ENCODE results near the gene BCAS3.

The BCAS3 gene

DNA sequence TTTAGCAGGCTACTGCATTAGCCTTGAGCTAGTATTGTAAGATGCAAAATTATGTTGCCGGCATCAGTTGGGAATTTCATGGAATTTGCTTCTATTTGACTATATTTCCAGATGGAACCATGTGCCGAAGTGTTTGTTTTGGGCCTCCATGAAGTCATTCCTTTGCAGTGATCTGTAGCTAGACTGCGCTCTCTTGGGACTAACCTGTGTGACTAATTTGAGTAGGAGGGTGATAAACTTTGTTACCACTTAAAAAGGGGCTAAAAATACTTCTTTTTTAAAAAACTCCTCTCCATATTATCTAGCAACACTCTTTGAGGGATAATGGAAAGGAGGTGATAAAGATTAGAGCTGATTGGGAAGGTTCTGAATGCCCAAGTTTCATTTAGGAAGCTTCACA lies 555.2 kb downstream of the BCAS3 start:
- no peak overlapping the region for H3K27ac ChIP-seq
- TF ChIP-seq ZFX (IDR thresholded peaks at IDR 0.05) = no peak
- TF ChIP-seq, protein P1, sequence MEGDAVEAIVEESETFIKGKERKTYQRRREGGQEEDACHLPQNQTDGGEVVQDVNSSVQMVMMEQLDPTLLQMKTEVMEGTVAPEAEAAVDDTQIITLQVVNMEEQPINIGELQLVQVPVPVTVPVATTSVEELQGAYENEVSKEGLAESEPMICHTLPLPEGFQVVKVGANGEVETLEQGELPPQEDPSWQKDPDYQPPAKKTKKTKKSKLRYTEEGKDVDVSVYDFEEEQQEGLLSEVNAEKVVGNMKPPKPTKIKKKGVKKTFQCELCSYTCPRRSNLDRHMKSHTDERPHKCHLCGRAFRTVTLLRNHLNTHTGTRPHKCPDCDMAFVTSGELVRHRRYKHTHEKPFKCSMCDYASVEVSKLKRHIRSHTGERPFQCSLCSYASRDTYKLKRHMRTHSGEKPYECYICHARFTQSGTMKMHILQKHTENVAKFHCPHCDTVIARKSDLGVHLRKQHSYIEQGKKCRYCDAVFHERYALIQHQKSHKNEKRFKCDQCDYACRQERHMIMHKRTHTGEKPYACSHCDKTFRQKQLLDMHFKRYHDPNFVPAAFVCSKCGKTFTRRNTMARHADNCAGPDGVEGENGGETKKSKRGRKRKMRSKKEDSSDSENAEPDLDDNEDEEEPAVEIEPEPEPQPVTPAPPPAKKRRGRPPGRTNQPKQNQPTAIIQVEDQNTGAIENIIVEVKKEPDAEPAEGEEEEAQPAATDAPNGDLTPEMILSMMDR (conservative IDR thresholded peaks at IDR 0.05) = no peak

DNA sequence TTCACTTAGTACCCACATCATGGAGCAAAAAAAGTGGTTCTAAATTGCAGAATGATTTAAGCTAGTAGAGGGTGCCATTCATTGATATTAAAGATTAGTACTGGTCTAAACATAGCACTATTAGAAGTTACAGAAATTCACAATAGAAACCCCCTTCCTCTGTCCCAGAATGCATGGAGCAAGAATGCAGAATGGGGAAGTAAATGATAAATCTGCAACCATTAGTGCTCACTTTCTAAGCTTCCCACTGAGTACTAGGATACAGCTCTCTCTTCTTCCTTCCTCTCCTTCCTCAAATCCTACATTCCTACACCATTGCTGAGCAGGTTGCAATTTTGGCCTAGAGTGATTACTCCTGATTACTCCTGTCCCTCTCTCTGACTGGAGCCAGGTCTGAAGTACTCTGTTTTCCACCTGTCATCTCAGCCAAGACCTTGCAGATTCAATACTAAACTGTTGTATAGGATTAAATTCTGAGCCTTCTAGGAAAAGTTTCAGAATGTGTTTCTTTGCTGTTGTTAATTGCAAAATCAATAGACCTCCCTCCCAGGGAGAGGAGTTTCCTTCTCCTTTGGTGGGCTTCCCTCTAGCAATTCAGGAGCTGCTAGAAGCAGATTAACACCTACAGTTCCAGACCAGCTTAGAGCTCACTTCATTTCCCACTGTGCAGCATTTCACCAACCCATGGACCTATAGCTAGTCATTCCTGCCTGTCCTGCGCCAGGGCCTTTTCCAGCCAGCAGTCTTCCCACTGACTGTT lies 556.5 kb downstream of the BCAS3 start:
- H3K27ac ChIP-seq = no peak overlapping the region
- TF ChIP-seq ZFX (IDR thresholded peaks at IDR 0.05) = no peak
- TF ChIP-seq, protein P1 (conservative IDR thresholded peaks at IDR 0.05) = no peak

DNA sequence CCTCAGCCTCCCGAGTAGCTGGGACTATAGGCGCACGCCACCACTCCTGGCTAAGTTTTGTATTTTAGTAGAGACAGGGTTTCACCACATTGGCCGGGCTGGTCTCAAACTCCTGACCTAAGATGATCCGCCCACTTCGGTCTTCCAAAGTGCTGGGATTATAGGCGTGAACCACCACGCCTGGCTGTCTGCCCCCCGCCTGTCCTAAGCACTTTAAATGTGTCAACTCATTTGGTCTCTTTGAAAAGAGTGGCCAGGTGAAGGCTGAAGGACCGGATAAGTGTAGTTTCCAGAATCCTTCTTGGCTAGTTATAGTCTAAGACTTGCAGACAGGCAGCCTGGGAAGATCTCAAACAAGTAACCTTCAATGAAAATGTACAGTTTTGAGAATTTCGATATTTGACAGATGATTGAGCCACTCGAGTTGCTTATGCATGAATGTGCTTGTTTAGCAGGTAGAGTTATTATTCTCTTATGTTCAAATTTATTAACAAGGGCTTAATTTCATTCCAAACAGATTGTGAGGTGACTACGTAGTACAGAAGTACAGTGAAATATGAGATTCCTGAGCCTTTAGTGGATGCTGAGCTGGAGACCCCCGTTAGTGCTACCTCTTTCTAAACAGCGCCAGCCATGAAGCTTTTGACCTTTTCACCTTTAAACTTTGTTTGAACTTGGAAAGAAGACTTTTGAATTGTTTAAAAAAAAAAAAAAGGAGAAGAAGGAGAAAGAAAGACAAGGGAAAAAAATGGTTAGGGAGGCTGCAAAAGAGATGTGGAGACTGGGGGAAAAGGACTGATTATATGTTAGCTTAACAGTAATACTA lies 557.6 kb downstream of the BCAS3 start:
- TF ChIP-seq, protein P1 (conservative IDR thresholded peaks at IDR 0.05) = no peak
- TF ChIP-seq ZFX (IDR thresholded peaks at IDR 0.05) = no peak
- no peak overlapping the region for H3K27ac ChIP-seq

DNA sequence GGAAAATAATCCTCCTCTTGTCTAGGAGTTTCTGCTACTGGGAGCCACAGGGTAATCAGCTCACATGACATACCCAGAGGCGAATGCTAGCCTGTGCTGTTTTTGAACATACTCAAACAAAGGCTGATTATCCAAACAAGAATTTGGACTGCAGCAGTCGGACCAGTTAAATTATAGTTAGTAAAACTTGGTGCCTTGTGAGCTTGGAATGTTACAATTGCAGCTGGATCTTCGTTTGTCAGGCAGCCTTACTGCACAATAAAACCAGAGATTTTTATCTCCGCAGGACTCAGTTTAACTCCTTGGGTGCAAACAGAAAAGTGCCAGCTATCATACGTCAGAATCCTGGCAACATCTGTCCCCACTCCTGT lies 558.2 kb downstream of the BCAS3 start:
- TF ChIP-seq, protein P1 (conservative IDR thresholded peaks at IDR 0.05) = no peak
- no peak for TF ChIP-seq ZFX (IDR thresholded peaks at IDR 0.05)
- peak overlapping the region; percentile 9; the same call in 1 of the 2 replicates for H3K27ac ChIP-seq

DNA sequence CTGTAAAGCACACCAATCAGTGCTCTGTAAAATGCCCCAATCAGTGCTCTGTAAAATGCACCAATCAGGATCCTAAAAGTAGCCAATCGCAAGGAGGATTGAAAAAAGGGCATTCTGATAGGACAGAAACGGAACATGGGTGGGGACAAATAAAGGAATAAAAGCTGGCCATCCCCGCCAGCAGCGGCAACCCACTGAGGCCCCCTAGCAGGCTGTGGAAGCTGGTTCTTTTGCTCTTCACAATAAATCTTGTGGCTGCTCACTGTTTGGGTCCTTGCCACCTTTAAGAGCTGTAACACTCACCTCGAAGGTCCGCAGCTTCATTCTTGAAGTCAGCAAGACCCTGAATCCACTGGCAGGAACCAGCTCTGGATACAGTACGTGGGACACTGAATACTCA lies 559.6 kb downstream of the BCAS3 start:
- no peak overlapping the region for H3K27ac ChIP-seq
- TF ChIP-seq ZFX (IDR thresholded peaks at IDR 0.05) = no peak
- TF ChIP-seq, protein P1 (conservative IDR thresholded peaks at IDR 0.05) = no peak

DNA sequence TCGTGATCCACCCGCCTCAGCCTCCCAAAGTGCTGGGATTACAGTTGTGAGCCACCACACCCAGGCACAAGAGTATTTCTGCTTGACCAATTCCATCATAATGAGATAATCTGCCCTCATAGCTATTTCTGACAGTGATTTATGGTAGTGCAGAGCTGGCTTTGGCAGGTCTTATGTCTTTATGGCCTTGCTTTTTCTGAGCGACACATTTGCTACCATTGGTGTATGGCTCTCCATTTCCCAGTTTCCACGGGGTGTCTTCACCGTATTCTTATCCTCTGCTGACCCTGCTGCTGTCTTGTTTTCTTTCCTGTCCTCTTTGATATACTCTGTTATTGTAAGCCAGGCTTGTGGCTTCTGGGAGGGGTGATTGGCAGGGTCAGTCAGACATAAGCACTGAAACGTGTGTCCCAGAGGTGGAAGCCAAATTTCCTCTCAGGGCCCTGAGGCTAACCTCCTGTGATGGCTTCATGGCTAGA lies 560.8 kb downstream of the BCAS3 start:
- no peak overlapping the region for H3K27ac ChIP-seq
- TF ChIP-seq, protein P1 (conservative IDR thresholded peaks at IDR 0.05) = no peak
- TF ChIP-seq ZFX (IDR thresholded peaks at IDR 0.05) = no peak

DNA sequence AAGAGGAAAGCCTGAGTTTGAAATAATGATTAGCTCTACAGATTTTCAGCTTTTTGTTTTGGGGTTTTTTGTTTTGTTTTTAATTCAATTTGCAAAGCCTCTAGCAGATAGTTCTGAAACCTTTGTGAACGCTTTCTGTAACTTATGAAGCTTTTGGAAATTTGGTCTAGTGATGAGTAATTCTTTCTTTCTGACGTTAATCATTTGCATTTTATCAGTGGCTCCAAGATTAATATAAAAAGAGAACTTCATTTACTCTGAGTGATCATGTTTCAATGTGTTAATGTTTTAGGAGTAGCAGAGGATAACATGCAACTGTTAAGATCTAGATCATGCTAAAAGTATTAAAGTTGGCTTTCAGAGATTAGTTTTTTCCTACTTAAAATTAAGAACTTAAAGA lies 561.7 kb downstream of the BCAS3 start:
- TF ChIP-seq, protein P1 (conservative IDR thresholded peaks at IDR 0.05) = no peak
- no peak for TF ChIP-seq ZFX (IDR thresholded peaks at IDR 0.05)
- no peak overlapping the region for H3K27ac ChIP-seq

All from C4-2B (cell line).